Lower leg skin (tissue), 3 donors: ENCODE data around the gene CMTM4.

Experiments used
- POLR2A ChIP-seq, 2 donors: fragments of 450-650 bp; IDR thresholded peaks; one replicate each; pipeline ENCODE4 v1.6.1; 2016 to 2017; ENCODE audit warnings: antibody characterized with exemption in 2 of 2, mild to moderate bottlenecking in 1 of 2, moderate library complexity in 1 of 2
- TF ChIP-seq, protein P1 (sequence below), 3 donors: fragments of 450-650 bp; IDR thresholded peaks; one replicate each; pipeline ENCODE4 v1.5.1; 2016; ENCODE audit warnings: antibody characterized with exemption in 3 of 3, mild to moderate bottlenecking in 3 of 3, moderate library complexity in 2 of 3

DNA sequence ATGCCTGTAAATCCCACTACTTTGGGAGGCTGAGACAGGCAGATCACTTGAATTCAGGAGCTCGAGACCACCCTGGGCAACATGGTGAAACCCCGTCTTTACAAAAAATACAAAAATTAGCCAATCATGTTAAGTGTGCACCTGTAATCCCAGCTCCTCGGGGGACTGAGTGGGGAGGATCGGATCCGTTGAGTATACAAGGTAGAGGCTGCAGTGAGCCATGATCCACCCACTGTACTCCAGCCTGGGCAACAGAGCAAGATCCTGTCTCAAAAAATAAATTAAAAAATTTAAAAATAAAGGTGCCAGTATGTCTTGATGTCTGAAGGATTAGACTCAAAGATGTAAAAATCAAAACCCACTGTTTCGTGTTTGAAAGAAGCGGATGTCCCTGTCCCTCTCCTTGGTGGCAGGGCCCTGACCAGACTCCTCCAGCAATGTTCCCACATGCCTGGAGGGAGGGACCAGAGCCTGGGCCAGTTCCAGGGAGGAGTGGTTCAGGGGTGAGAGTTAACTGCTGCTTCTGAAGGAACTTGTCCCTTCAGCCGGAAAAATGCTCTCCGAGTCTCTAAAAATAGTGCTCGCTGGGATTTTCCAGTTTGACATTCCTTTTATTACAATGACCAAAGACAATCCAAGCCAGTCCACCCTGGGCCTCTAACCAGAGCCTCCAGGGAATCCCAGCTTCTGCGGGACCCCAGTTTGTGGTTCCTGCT lies 9.4 kb upstream of the CMTM4 start:
- TF ChIP-seq, protein P1, sequence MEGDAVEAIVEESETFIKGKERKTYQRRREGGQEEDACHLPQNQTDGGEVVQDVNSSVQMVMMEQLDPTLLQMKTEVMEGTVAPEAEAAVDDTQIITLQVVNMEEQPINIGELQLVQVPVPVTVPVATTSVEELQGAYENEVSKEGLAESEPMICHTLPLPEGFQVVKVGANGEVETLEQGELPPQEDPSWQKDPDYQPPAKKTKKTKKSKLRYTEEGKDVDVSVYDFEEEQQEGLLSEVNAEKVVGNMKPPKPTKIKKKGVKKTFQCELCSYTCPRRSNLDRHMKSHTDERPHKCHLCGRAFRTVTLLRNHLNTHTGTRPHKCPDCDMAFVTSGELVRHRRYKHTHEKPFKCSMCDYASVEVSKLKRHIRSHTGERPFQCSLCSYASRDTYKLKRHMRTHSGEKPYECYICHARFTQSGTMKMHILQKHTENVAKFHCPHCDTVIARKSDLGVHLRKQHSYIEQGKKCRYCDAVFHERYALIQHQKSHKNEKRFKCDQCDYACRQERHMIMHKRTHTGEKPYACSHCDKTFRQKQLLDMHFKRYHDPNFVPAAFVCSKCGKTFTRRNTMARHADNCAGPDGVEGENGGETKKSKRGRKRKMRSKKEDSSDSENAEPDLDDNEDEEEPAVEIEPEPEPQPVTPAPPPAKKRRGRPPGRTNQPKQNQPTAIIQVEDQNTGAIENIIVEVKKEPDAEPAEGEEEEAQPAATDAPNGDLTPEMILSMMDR (IDR thresholded peaks at IDR 0.05) = no peak
- TF ChIP-seq POLR2A (IDR thresholded peaks at IDR 0.05) = no peak
